Activated CD8-positive, alpha-beta memory T cell treated with anti-CD3 and anti-CD28 coated beads for 1 hour (primary cell): ENCODE measurements around the gene GHRL.

Source experiments
- DNase-seq, 2 donors: peaks; one replicate each; pipeline ENCODE4 v3.0.0-alpha.2; 2020; ENCODE audit warnings: low read depth in 1 of 2; ENCODE audit errors: extremely low read depth in 1 of 2

The GHRL gene

GRCh38 chr3:10328460-10329071 is 35.8 kb upstream of the GHRL start:
- DNase-seq: no peak

- no peak for DNase-seq
Measured at GRCh38 chr3:10327592-10327991, 34.8 kb upstream of the GHRL start.

GRCh38 chr3:10322352-10322710 is 29.6 kb upstream of the GHRL start:
- DNase-seq: no peak

- no peak for DNase-seq
Measured at GRCh38 chr3:10321630-10322351, 29.0 kb upstream of the GHRL start.

- no peak for DNase-seq
Measured at GRCh38 chr3:10320320-10320677, 27.6 kb upstream of the GHRL start.

- no peak for DNase-seq
Measured at GRCh38 chr3:10319804-10320203, 27.1 kb upstream of the GHRL start.

GRCh38 chr3:10319251-10319650 is 26.5 kb upstream of the GHRL start:
- DNase-seq: no peak

- no peak for DNase-seq
Measured at GRCh38 chr3:10317961-10318350, 25.2 kb upstream of the GHRL start.

- no peak for DNase-seq
Measured at GRCh38 chr3:10317311-10317960, 24.7 kb upstream of the GHRL start.

- DNase-seq: no peak
Measured at GRCh38 chr3:10315771-10316344, 23.1 kb upstream of the GHRL start.

GRCh38 chr3:10315101-10315500 is 22.4 kb upstream of the GHRL start:
- DNase-seq: no peak

- DNase-seq: no peak
Measured at GRCh38 chr3:10312861-10313260, 20.1 kb upstream of the GHRL start.

- no peak for DNase-seq
Measured at GRCh38 chr3:10312391-10312790, 19.6 kb upstream of the GHRL start.

- DNase-seq: no peak
Measured at GRCh38 chr3:10311710-10312109, 19.0 kb upstream of the GHRL start.

GRCh38 chr3:10310578-10310977 is 17.8 kb upstream of the GHRL start:
- DNase-seq: no peak

GRCh38 chr3:10309736-10310135 is 17.0 kb upstream of the GHRL start:
- DNase-seq: no peak

GRCh38 chr3:10308678-10309077 is 15.9 kb upstream of the GHRL start:
- DNase-seq: no peak

- no peak for DNase-seq
Measured at GRCh38 chr3:10306156-10306555, 13.4 kb upstream of the GHRL start.

- DNase-seq: no peak
Measured at GRCh38 chr3:10305331-10305902, 12.7 kb upstream of the GHRL start.

- DNase-seq: no peak
Measured at GRCh38 chr3:10304905-10305304, 12.2 kb upstream of the GHRL start.

- DNase-seq: no peak
Measured at GRCh38 chr3:10303785-10304184, 11.0 kb upstream of the GHRL start.

GRCh38 chr3:10303105-10303504 is 10.4 kb upstream of the GHRL start:
- DNase-seq: no peak
